Calu3 (cell line): ENCODE results near the gene THEMIS. TPM values are rescaled to one million over a fixed set of nuclear protein-coding genes. Genes with fewer than 3 reads are reported as not detected.

Experiments
- BruUV-seq: library from RNA; stranded (reverse); fragments of 400-500 nt; replicated peaks from 2 replicates; lab custom pipeline; 2021; lab: Mats Ljungman, UMichigan
- CTCF ChIA-PET: fragments of 300-600 bp; sonication (Branson Sonifier 250); formaldehyde crosslinking; loops from one replicate; lab custom pipeline; 2022; ENCODE audit warnings: antibody characterized with exemption; lab: Charles Lee
- DNase-seq: peaks from one replicate; pipeline ENCODE4 v3.0.0; 2022
- H3K27ac Mint-ChIP-seq: one replicate; pipeline ENCODE4 v1.8.0; 2022; ENCODE audit warnings: mixed read lengths; ENCODE audit not compliant: unreplicated experiment
- H3K27me3 Mint-ChIP-seq: one replicate; pipeline ENCODE4 v1.8.0; 2022; ENCODE audit warnings: mixed read lengths; ENCODE audit not compliant: unreplicated experiment
- H3K36me3 Mint-ChIP-seq: one replicate; pipeline ENCODE4 v1.8.0; 2022; ENCODE audit warnings: mild to moderate bottlenecking, moderate library complexity, mixed read lengths; ENCODE audit not compliant: insufficient read depth, unreplicated experiment
- H3K4me1 Mint-ChIP-seq: one replicate; pipeline ENCODE4 v1.8.0; 2022; ENCODE audit warnings: mild to moderate bottlenecking, low read depth, mixed read lengths; ENCODE audit not compliant: unreplicated experiment
- H3K4me3 Mint-ChIP-seq: one replicate; pipeline ENCODE4 v1.8.0; 2022; ENCODE audit warnings: mild to moderate bottlenecking, low read depth, moderate library complexity, mixed read lengths; ENCODE audit not compliant: unreplicated experiment
- H3K9me3 Mint-ChIP-seq: one replicate; pipeline ENCODE4 v1.8.0; 2022; ENCODE audit warnings: low read depth, mixed read lengths; ENCODE audit not compliant: unreplicated experiment
- intact Hi-C: fragments of 100-400 bp; cut with micrococcal nuclease; formaldehyde crosslinking; loops from one replicate; pipeline ENCODE4 v1.10.0; 2022; ENCODE audit not compliant: unreplicated experiment
- total RNA-seq: library from RNA; stranded (reverse); gene quantifications from 2 replicates; pipeline ENCODE4 v1.2.3, GENCODE V29; 2022
- TF ChIP-seq, protein P1 (sequence below): fragments of 200-600 bp; IDR thresholded peaks from one replicate; pipeline ENCODE4 v1.8.0; 2022; ENCODE audit warnings: antibody characterized with exemption; ENCODE audit not compliant: unreplicated experiment

Gene THEMIS
- total RNA-seq, 1 experiment from 2014 or later, result not detected

DNA sequence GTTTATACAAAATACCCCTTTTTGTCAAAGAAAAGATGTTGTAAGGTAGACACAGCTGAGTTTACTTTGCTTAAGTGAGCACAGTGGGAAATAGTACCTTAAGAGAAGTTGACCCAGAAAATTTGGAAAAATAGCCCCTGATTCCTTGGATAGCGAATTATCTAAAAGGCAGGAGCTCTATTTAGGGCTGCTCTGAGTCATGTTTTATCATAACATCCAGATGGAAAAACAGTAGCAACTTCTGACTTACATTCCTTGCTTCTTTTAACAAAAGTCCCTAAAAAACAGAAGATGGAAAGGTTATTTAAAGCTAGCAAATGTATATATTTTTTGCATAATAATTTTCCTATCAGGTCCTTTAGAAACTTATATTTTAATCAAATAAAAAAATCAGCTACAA lies 59.0 kb downstream of the THEMIS start:
- H3K4me1 Mint-ChIP-seq, result no peaks in the 10 kb centered on the region
- CTCF ChIA-PET, result no interaction called here
- TF ChIP-seq, protein P1, sequence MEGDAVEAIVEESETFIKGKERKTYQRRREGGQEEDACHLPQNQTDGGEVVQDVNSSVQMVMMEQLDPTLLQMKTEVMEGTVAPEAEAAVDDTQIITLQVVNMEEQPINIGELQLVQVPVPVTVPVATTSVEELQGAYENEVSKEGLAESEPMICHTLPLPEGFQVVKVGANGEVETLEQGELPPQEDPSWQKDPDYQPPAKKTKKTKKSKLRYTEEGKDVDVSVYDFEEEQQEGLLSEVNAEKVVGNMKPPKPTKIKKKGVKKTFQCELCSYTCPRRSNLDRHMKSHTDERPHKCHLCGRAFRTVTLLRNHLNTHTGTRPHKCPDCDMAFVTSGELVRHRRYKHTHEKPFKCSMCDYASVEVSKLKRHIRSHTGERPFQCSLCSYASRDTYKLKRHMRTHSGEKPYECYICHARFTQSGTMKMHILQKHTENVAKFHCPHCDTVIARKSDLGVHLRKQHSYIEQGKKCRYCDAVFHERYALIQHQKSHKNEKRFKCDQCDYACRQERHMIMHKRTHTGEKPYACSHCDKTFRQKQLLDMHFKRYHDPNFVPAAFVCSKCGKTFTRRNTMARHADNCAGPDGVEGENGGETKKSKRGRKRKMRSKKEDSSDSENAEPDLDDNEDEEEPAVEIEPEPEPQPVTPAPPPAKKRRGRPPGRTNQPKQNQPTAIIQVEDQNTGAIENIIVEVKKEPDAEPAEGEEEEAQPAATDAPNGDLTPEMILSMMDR, result no peak
- H3K27ac Mint-ChIP-seq, result no peak overlapping the region
- BruUV-seq, result no TSS peak
- no peaks in the 10 kb centered on the region for H3K27me3 Mint-ChIP-seq
- no peak for DNase-seq
- H3K36me3 Mint-ChIP-seq, result no peaks in the 10 kb centered on the region
- intact Hi-C loops, result no loop called here
- no peaks in the 10 kb centered on the region for H3K9me3 Mint-ChIP-seq
- no peak overlapping the region for H3K4me3 Mint-ChIP-seq

DNA sequence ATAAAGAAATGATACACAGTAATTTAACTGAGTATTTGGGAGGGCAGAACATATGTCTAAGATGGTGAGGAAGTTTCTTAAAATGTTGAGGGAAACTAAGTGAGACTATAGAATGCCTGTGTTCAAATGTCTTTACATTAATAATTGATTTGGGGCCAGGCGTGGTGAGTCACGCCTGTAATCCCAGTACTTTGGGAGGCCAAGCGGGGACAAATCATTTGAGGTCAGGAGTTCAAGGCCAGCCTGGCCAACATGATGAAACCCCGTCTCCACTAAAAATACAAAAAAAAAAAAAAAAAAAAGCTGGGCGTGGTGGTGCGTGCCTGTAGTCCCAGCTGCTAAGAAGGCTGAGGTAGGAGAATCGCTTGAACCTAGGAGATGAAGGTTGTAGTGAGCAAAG lies 66.7 kb downstream of the THEMIS start:
- H3K4me1 Mint-ChIP-seq, result peaks cover 18% of the 10 kb centered on the region
- BruUV-seq, result no TSS peak
- no peaks in the 10 kb centered on the region for H3K27me3 Mint-ChIP-seq
- H3K36me3 Mint-ChIP-seq, result no peaks in the 10 kb centered on the region
- TF ChIP-seq, protein P1, result no peak
- CTCF ChIA-PET, result no interaction called here
- H3K9me3 Mint-ChIP-seq, result no peaks in the 10 kb centered on the region
- H3K27ac Mint-ChIP-seq, result no peak overlapping the region
- intact Hi-C loops, result no loop called here
- peak; percentile 34 for DNase-seq
- no peak overlapping the region for H3K4me3 Mint-ChIP-seq

DNA sequence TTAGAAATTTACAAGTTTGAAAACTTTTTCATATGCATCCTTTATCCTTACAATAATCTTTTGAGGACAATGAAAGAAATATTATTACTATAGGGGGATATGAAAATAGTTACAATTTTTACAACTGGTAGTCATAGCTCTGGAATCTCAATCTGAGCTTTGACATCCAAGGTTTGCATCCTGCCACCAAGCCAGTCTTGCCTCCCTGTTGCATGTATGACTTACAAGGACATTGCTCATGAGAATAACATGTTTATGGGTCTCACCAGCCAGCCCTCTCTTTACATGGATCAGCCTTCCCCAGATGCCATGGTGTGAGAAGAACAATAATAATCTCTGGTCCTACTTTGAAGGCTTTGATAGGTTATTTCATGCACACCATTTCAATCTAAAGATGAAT lies 67.5 kb downstream of the THEMIS start:
- DNase-seq, result no peak
- no peaks in the 10 kb centered on the region for H3K27me3 Mint-ChIP-seq
- TF ChIP-seq, protein P1, result no peak
- H3K4me3 Mint-ChIP-seq, result no peak overlapping the region
- CTCF ChIA-PET, result no interaction called here
- H3K36me3 Mint-ChIP-seq, result no peaks in the 10 kb centered on the region
- H3K27ac Mint-ChIP-seq, result no peak overlapping the region
- peaks cover 18% of the 10 kb centered on the region for H3K4me1 Mint-ChIP-seq
- intact Hi-C loops, result no loop called here
- H3K9me3 Mint-ChIP-seq, result no peaks in the 10 kb centered on the region
- BruUV-seq, result no TSS peak

DNA sequence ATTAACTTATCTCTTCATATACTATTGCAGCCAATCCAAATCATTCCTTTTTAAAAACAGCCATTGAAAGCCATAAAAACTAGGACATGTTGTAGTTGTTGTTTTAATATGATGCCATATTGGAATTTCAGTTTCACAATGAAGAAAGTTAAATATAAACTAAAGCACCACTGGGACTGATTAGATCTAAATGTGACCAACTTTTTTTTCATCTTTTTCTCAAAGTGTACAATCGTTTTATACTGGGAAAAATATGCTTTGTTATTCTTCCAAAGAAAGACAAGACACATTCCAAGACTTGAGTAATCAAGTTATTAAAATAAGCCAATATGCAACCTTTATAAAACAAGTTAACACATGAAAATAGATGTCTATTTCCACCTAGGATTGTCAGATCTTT lies 68.5 kb downstream of the THEMIS start:
- Mint-ChIP-seq H3K36me3 (no peaks in the 10 kb centered on the region), H3K27me3 (no peaks in the 10 kb centered on the region), H3K9me3 (no peaks in the 10 kb centered on the region), H3K4me3 (no peak overlapping the region), H3K4me1 (peaks cover 18% of the 10 kb centered on the region), H3K27ac (no peak overlapping the region)
- CTCF ChIA-PET, result no interaction called here
- no peak for DNase-seq
- no TSS peak for BruUV-seq
- intact Hi-C loops, result no loop called here
- TF ChIP-seq, protein P1, result no peak
